ENCODE data around the gene SERPINB3.
"Not testable (repeated sequence)": the region's sequence is repeated elsewhere in the genome, so short reads cannot be mapped to it uniquely, and the experiment has no call there.

Gene SERPINB3

GRCh38 chr18:63641157-63641680 lies 20.5 kb downstream of the SERPINB3 start:
- H3K27me3 ChIP-seq (ENCODE audit: insufficient read depth, insufficient read length); H3K4me3 ChIP-seq (ENCODE audit: insufficient read length, low read depth); H3K4me1 ChIP-seq (ENCODE audit: insufficient read depth, insufficient read length); H3K36me3 ChIP-seq (ENCODE audit: insufficient read depth, insufficient read length, low read length); H3K9ac ChIP-seq (ENCODE audit: insufficient read length, low read depth); H3K9me3 ChIP-seq (ENCODE audit: insufficient read depth, low read length); DNase-seq (ENCODE audit: low read depth, low spot score): not testable (repeated sequence)

GRCh38 chr18:63637703-63638102 lies 24.0 kb downstream of the SERPINB3 start:
- H3K27me3 ChIP-seq (ENCODE audit: insufficient read depth, insufficient read length): no peaks in the 10 kb centered on the region
- no peak for TF ChIP-seq SUZ12 (IDR thresholded peaks at IDR 0.05; ENCODE audit: extremely low read depth, insufficient read depth, insufficient read length)
- TF ChIP-seq YY1 (IDR thresholded peaks at IDR 0.05; ENCODE audit: insufficient read depth, insufficient read length): no peak
- TF ChIP-seq ZNF274 (IDR thresholded peaks at IDR 0.05; ENCODE audit: low read depth, low read length): no peak
- no peaks in the 10 kb centered on the region for H3K9me3 ChIP-seq (ENCODE audit: insufficient read depth, low read length)
- DNase-seq (ENCODE audit: low read depth, low spot score): no peak
- H3K4me3 ChIP-seq (ENCODE audit: insufficient read length, low read depth): no peak overlapping the region
- no peaks in the 10 kb centered on the region for H3K4me1 ChIP-seq (ENCODE audit: insufficient read depth, insufficient read length)
- no peak overlapping the region for H3K9ac ChIP-seq (ENCODE audit: insufficient read length, low read depth)
- no peaks in the 10 kb centered on the region for H3K36me3 ChIP-seq (ENCODE audit: insufficient read depth, insufficient read length, low read length)

GRCh38 chr18:63627819-63628218 lies 33.9 kb downstream of the SERPINB3 start:
- Histone ChIP-seq H3K27me3 (ENCODE audit: insufficient read depth, insufficient read length) (no peaks in the 10 kb centered on the region), H3K9ac (ENCODE audit: insufficient read length, low read depth) (no peak overlapping the region), H3K4me1 (ENCODE audit: insufficient read depth, insufficient read length) (no peaks in the 10 kb centered on the region), H3K36me3 (ENCODE audit: insufficient read depth, insufficient read length, low read length) (no peaks in the 10 kb centered on the region), H3K4me3 (ENCODE audit: insufficient read length, low read depth) (no peak overlapping the region), H3K9me3 (ENCODE audit: insufficient read depth, low read length) (peaks cover 34% of the 10 kb centered on the region; the same call in 1 of the 2 replicates)
- TF ChIP-seq SUZ12 (IDR thresholded peaks at IDR 0.05; ENCODE audit: extremely low read depth, insufficient read depth, insufficient read length) (no peak), YY1 (IDR thresholded peaks at IDR 0.05; ENCODE audit: insufficient read depth, insufficient read length) (no peak), ZNF274 (IDR thresholded peaks at IDR 0.05; ENCODE audit: low read depth, low read length) (no peak)
- DNase-seq (ENCODE audit: low read depth, low spot score): no peak

- Histone ChIP-seq H3K27me3 (ENCODE audit: insufficient read depth, insufficient read length) (no peaks in the 10 kb centered on the region), H3K4me1 (ENCODE audit: insufficient read depth, insufficient read length) (no peaks in the 10 kb centered on the region), H3K9ac (ENCODE audit: insufficient read length, low read depth) (no peak overlapping the region), H3K9me3 (ENCODE audit: insufficient read depth, low read length) (peaks cover 34% of the 10 kb centered on the region; the same call in 1 of the 2 replicates), H3K36me3 (ENCODE audit: insufficient read depth, insufficient read length, low read length) (no peaks in the 10 kb centered on the region), H3K4me3 (ENCODE audit: insufficient read length, low read depth) (no peak overlapping the region)
- DNase-seq (ENCODE audit: low read depth, low spot score): no peak
- TF ChIP-seq SUZ12 (IDR thresholded peaks at IDR 0.05; ENCODE audit: extremely low read depth, insufficient read depth, insufficient read length) (no peak), YY1 (IDR thresholded peaks at IDR 0.05; ENCODE audit: insufficient read depth, insufficient read length) (no peak), ZNF274 (IDR thresholded peaks at IDR 0.05; ENCODE audit: low read depth, low read length) (no peak)
Measured at GRCh38 chr18:63626431-63626830, 35.3 kb downstream of the SERPINB3 start.

- no peak for TF ChIP-seq SUZ12 (IDR thresholded peaks at IDR 0.05; ENCODE audit: extremely low read depth, insufficient read depth, insufficient read length)
- Histone ChIP-seq H3K9ac (ENCODE audit: insufficient read length, low read depth) (no peak overlapping the region), H3K9me3 (ENCODE audit: insufficient read depth, low read length) (peaks cover 34% of the 10 kb centered on the region; the same call in 1 of the 2 replicates), H3K4me1 (ENCODE audit: insufficient read depth, insufficient read length) (no peaks in the 10 kb centered on the region), H3K4me3 (ENCODE audit: insufficient read length, low read depth) (no peak overlapping the region), H3K27me3 (ENCODE audit: insufficient read depth, insufficient read length) (no peaks in the 10 kb centered on the region), H3K36me3 (ENCODE audit: insufficient read depth, insufficient read length, low read length) (no peaks in the 10 kb centered on the region)
- DNase-seq (ENCODE audit: low read depth, low spot score): no peak
Measured at GRCh38 chr18:63624863-63625262, 36.8 kb downstream of the SERPINB3 start.

GRCh38 chr18:63619661-63620060 lies 42.0 kb downstream of the SERPINB3 start:
- Histone ChIP-seq H3K36me3 (ENCODE audit: insufficient read depth, insufficient read length, low read length) (no peaks in the 10 kb centered on the region), H3K4me3 (ENCODE audit: insufficient read length, low read depth) (no peak overlapping the region), H3K9ac (ENCODE audit: insufficient read length, low read depth) (no peak overlapping the region), H3K27me3 (ENCODE audit: insufficient read depth, insufficient read length) (no peaks in the 10 kb centered on the region), H3K9me3 (ENCODE audit: insufficient read depth, low read length) (peaks cover 12% of the 10 kb centered on the region; the same call in 1 of the 2 replicates), H3K4me1 (ENCODE audit: insufficient read depth, insufficient read length) (no peaks in the 10 kb centered on the region)
- no peak for DNase-seq (ENCODE audit: low read depth, low spot score)
- TF ChIP-seq YY1 (IDR thresholded peaks at IDR 0.05; ENCODE audit: insufficient read depth, insufficient read length) (no peak), ZNF274 (IDR thresholded peaks at IDR 0.05; ENCODE audit: low read depth, low read length) (no peak), SUZ12 (IDR thresholded peaks at IDR 0.05; ENCODE audit: extremely low read depth, insufficient read depth, insufficient read length) (no peak)

- DNase-seq (ENCODE audit: low read depth, low spot score): no peak
- Histone ChIP-seq H3K9ac (ENCODE audit: insufficient read length, low read depth) (no peak overlapping the region), H3K36me3 (ENCODE audit: insufficient read depth, insufficient read length, low read length) (no peaks in the 10 kb centered on the region), H3K9me3 (ENCODE audit: insufficient read depth, low read length) (no peaks in the 10 kb centered on the region), H3K4me3 (ENCODE audit: insufficient read length, low read depth) (no peak overlapping the region), H3K27me3 (ENCODE audit: insufficient read depth, insufficient read length) (no peaks in the 10 kb centered on the region), H3K4me1 (ENCODE audit: insufficient read depth, insufficient read length) (no peaks in the 10 kb centered on the region)
- no peak for TF ChIP-seq SUZ12 (IDR thresholded peaks at IDR 0.05; ENCODE audit: extremely low read depth, insufficient read depth, insufficient read length)
Measured at GRCh38 chr18:63617915-63618234, 43.8 kb downstream of the SERPINB3 start.

Measured in NT2/D1 (cell line).